Mononuclear cell (primary cell): ENCODE measurements around the gene KRT14. TPM values are rescaled to one million over a fixed set of nuclear protein-coding genes. Genes with fewer than 3 reads are reported as not detected.
"Not testable (repeated sequence)": the region's sequence is repeated elsewhere in the genome, so short reads cannot be mapped to it uniquely, and the experiment has no call there.

Experiments
- H3K27me3 ChIP-seq: 2 replicates; pipeline ENCODE4 v1.6.0; 2011; ENCODE audit warnings: low read length, control low read depth; ENCODE audit not compliant: insufficient read depth
- H3K4me1 ChIP-seq: 2 replicates; pipeline ENCODE4 v1.5.1; 2011; ENCODE audit warnings: mild to moderate bottlenecking, low read length, control low read depth; ENCODE audit not compliant: insufficient read depth
- H3K4me3 ChIP-seq: 2 replicates; pipeline ENCODE4 v1.5.1; 2011; ENCODE audit warnings: mild to moderate bottlenecking, low read length, moderate library complexity
- H3K9me3 ChIP-seq: 2 replicates; pipeline ENCODE4 v1.5.1; 2011; ENCODE audit warnings: low read depth, mild to moderate bottlenecking, control low read depth, low read length
- total RNA-seq: library from RNA; depleted of rRNA; stranded (reverse); fragments of >200 nt; gene quantifications from one replicate; pipeline ENCODE4 v1.2.3, GENCODE V29; 2012

Gene KRT14
- total RNA-seq: not detected

DNA sequence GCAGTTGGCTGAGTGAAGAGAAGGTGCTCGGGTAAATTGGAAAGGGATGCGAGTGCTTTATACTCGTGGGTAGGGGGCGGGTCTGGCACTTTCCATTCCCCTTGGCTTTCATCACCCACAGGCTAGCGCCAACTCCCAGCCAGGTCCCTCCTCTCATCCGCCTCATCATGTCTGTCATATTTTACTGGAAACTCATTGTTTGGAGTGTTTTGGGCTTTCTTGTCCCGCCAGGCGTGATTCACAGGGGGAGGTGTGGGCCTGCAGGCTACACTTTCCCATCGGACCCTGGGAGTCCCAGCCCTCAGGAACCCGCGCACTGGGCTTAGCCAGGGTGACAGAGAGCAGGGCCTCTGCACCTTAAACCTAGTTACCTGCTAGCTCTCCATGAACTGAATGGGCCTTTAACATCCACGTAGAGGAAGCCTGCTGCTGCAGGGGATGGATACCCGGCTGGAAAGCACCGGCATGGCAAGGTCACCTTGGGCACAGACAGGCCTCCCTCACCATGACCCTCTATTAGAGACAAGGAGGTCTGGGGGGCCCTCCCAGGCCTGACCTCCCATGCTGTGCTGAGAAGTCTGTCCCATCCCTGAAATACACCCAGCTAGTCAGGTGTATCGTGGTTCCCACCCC, at the start of gene KRT14:
TSS of gene KRT14 (minus strand) at position 33 of the 633 bp plus-strand sequence. CDS start 61 bp downstream, outside the sequence.
- no peak within 1 kb of the TSS for H3K4me3 ChIP-seq
- H3K27me3 ChIP-seq: no peaks in the 10 kb centered on the region
- H3K4me1 ChIP-seq: no peaks in the 10 kb centered on the region
- H3K9me3 ChIP-seq: no peaks in the 10 kb centered on the region

DNA sequence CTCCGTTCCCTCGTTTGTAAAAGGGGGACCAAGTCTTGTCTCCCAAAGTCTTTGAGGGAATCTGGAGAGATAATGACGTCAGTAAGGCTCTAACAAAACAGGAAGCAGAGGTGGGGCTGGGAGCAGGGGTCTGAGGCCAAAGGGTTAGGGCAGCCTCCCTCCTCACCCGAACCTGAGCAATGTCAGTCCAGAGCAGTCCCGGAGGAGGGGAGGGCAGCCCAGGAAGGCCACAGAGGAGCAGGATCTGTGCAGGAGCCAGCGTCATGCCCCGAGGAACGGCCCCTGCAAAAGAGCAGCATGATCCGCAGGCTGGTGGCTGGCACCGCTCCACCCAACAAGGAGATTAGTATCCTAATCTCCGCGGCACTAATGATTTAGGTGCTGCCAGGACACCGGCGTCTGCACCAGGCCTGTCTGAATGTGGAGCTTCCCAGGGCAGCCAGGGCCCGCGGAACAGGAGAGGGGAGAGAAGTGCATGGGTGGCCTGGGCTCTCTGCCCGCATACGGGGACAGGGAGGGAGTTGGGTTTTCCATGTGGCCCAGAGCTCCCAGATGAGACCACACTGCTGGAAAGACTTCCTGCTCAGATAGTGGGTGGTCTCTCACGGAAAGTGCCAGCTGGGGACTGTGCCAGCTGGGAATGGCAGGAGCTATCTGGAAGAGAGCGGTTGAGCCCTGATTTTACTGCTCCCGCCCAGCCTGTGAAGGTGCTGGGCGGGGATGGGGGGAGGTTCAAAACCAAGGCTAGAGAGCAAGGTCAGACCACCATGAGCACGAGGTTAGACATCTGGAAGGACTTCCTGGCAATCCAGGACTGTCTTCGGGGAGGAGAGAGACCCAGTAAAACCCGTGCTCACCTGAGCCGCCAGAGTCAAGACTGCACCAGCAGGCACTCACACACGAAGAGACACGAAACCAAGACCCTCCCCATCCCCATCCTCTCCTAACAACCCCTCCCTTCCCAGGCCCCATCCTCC, 48.7 kb upstream of the KRT14 start:
- Histone ChIP-seq H3K4me3 (no peak overlapping the region), H3K4me1 (no peaks in the 10 kb centered on the region), H3K9me3 (no peaks in the 10 kb centered on the region), H3K27me3 (no peaks in the 10 kb centered on the region)

DNA sequence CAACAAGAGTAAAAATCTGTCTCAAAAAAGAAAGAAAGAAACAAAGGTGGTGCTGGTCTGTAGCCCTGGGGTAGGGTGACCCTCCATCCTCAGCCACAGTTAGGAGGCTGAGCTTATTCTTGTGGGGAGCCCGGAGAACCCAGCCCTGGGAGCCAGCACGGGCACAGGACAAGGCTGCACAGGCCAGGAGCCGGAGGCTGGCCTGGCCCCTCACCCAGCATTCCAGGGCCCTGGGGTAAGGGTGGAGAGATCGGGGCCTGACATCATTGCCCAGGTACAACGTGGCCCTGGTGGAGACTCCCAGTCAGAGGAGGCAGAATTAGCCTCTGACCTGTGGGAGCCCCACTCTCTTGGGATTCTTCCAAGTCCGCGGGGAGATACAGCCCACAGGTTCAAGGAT, 47.9 kb upstream of the KRT14 start:
- Histone ChIP-seq H3K4me1 (no peaks in the 10 kb centered on the region), H3K9me3 (no peaks in the 10 kb centered on the region), H3K4me3 (no peak overlapping the region), H3K27me3 (no peaks in the 10 kb centered on the region)

DNA sequence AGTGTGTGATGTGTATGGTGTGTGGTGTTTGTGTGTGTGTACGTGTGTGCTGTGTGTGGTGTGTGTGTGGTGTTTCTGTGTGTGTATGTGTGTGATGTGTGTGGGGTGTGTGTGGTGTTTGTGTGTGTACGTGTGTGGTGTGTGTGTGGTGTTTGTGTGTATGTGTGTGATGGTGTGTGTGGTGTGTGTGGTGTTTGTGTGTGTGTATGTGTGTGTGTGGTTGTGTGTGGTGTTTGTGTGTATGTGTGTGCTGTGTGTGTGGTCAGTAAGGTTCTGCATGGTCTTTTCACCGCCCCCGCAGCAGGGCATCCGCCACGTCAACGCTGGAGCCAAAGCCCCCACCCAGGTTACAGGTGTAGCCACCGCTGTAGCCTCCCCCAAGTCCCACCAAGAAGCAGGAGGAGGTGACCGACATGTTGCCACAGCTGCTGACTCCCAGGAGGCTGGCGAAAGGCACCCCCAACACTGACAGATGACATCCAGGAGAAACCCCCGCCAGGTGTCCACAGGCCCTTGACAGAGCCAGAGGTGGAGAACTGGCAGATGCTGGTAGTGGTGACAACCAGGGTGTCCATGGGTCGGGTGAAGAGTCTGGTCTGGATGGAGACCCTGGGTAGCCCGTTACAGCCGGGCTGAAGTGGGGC, 47.0 kb upstream of the KRT14 start:
- Histone ChIP-seq H3K4me1 (no peaks in the 10 kb centered on the region), H3K9me3 (no peaks in the 10 kb centered on the region), H3K4me3 (no peak overlapping the region), H3K27me3 (no peaks in the 10 kb centered on the region)

DNA sequence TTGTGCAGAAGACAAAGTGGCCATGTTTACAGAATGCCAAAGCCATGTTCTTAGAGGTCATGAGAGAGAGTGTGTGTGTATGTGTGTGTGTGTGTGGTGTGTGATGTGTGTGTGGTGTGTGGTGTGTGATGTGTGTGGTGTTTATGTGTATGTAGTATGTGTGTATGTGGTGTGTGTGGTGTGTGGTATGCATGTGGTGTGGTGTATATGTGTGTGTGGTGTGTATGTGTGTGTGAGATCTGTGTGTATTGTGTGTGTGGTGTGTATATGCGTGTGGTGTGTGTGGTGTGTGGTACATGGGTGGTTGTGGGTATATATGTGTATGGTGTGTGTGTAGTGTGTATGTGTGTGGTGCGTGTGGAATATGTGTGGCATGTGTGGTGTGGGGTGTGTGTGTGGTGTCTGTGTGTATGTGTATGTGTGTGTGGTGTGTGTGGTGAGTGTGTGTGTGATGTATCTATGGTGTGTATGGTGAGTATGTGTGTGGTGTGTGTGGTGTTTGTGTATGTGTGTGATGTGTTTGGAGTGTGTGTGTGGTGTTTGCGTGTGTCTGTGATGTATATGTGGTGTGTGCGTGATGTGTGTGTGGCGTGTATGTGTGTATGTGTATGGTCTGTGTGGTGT, 45.9 kb upstream of the KRT14 start:
- H3K9me3 ChIP-seq: no peaks in the 10 kb centered on the region
- no peak overlapping the region for H3K4me3 ChIP-seq
- H3K27me3 ChIP-seq: no peaks in the 10 kb centered on the region
- no peaks in the 10 kb centered on the region for H3K4me1 ChIP-seq

DNA sequence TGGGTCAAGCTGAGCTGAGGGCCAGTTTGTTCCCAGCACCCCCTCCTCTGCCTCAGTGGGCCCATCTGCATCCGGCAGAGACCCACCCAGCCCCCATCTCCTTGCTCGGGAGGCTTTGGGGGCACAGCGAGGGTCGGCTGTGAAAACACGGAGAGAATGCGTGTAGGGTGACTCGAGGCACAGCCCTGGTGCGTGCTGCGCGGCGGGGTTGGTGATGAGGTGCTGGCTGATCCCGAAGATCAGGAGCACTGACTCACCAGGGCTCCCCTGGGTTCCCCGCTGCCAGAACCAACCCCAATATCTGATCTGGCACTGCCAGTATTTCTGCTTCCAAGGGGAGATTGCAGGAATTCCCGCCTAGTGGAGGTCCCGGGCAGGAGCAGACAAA, 45.2 kb upstream of the KRT14 start:
- Histone ChIP-seq H3K27me3 (no peaks in the 10 kb centered on the region), H3K9me3 (no peaks in the 10 kb centered on the region), H3K4me3 (no peak overlapping the region), H3K4me1 (no peaks in the 10 kb centered on the region)

DNA sequence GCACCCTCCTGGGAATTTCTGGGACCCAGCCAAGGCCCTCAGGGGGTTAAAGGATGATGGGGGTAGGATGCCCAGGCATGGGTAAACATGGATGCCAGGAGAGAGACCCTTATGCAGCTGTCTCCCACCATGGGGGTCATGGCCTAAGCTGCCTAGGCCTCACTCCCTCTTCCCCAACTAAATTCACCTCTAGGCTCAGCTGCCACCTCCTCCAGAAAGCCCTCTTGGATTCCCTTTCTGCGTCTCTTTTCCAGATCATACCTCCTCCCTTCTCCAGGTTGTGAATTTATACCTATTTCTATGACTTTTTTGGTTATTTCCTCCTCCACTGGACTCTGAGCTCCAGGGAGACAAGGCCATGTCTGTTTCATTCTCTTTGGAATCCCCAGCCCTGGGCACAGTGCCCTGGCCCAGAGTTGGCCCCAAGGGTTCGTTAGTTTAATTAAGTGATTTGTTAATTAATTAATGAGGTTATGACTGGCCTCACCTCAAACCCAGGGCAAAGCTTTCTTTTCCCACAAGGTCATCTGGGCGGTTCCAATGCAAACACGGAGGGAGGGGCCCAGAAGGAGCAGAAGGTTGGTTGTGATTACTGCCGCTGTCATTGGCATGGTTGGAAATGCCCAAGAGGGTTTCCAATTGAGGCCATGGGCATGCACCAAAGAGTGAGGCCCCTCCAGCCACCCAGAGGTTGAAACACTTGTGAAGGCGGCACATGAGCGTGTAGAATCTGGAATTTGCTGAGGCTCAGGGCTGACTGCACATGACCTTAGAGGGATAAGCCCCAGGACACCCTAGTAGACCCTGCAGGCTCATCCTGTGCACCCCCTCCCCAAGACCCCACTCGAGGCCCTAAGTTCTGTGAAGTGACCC, 44.6 kb upstream of the KRT14 start:
- Histone ChIP-seq H3K4me3 (no peak overlapping the region), H3K27me3 (no peaks in the 10 kb centered on the region), H3K9me3 (no peaks in the 10 kb centered on the region), H3K4me1 (no peaks in the 10 kb centered on the region)

DNA sequence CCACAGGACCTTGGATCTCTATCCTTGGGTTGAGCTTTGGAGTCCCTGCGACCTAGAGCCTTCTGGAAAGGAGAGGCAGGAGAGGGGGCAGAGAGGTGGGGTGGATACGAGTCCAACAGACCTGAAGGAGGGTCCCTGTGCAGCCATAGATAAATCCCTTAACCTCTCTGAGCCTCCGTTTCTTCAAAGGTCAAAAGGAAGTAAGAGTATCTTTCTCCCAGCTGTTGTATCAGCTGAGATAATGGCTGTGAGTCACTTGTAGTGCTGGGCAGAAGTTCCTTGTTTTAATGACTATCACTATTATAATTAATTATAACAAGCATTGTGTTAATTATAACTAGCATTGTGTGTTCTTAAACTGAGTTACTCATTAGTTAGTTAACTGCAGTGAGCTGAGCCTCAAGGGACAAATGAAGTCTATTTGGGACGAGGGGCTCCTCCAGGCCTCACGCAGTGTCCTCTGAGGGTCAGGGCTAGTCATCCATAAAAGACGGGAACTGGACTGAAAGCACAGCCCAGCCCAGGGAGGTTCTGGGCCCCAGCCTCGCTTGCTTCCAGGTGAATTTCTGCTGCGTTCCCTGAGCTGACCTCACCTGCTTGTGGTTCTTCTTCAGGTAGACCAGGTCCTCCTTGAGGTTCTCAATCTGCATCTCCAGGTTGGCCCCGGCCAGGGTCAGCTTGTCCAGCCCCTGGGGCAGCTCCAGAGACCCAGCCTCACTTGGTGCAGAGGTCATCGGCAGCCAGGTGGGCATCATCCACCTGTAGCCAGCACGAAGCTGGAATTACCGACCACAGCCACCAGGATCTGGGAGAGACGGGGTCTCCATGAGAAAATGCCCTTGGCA, 43.4 kb upstream of the KRT14 start:
- Histone ChIP-seq H3K9me3 (no peaks in the 10 kb centered on the region), H3K4me1 (no peaks in the 10 kb centered on the region), H3K27me3 (no peaks in the 10 kb centered on the region), H3K4me3 (no peak overlapping the region)

DNA sequence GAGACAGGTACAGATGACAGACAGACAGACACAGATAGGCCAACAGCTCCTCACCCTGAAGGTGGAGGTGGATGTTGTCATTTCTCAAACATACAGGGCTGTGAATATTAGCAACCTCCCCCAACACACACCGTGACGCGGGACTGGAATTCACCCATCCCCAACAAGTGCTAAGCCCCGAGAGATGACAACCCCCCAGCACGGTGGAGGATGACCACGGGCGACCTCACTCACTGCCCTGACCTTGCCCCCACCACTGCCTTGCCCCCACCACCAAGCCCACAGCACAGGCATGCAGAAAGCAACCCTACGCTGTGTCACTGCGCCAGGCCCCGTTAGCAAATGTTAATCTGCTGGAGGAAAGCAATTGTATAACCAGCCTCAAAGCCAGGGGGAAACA, 42.6 kb upstream of the KRT14 start:
- Histone ChIP-seq H3K4me3 (no peak overlapping the region), H3K27me3 (no peaks in the 10 kb centered on the region), H3K4me1 (no peaks in the 10 kb centered on the region), H3K9me3 (no peaks in the 10 kb centered on the region)

DNA sequence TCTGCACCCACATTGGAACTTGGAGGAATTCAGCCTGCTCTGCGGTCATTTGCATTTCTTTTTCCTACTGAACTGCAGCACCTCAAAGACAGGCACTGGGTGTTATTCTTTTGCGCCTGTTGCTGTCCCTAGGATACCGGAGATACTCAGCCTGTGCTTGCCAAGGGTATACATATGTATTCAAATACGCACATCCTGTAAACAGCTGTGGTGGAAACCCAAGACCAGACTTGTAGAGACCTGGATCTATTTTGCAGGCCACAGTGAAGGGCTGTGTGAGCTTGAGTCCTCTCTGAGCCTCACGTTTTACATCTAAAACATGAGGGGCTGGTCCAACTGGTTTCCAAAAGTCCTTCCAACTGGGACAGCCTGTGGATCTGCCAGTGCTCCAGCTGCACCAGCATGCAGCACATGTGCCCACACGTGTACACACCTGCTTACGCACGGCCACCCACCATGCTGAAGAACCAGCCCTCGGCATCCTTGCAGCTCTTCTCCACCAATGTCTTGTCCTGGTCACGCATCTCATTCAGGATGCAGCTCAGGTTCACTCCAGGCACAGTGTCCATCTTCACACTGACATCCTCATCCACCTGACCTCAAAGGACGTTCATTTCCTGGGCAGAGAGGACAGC, 42.0 kb upstream of the KRT14 start:
- H3K4me3 ChIP-seq, H3K27me3 ChIP-seq, H3K4me1 ChIP-seq: not testable (repeated sequence)

DNA sequence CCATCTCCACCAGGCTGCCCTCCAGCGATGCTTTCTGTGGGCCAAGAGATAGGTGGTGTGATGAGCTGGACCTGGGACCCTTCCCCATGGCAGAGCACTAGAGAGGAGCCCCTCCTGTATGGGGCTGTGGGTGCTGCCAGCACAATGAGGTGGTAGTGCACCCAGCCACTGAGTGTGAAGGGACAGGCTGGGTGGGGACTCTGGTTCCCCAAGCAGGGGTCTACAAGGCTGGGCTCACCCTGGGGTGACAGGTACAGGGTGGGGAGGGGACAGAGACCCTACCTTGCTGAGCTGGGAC, 41.3 kb upstream of the KRT14 start:
- not testable (repeated sequence) for H3K9me3 ChIP-seq, H3K4me3 ChIP-seq, H3K4me1 ChIP-seq, H3K27me3 ChIP-seq

More for the DNA sequence above, 42.0 kb upstream of the KRT14 start:
- H3K9me3 ChIP-seq: not testable (repeated sequence)

DNA sequence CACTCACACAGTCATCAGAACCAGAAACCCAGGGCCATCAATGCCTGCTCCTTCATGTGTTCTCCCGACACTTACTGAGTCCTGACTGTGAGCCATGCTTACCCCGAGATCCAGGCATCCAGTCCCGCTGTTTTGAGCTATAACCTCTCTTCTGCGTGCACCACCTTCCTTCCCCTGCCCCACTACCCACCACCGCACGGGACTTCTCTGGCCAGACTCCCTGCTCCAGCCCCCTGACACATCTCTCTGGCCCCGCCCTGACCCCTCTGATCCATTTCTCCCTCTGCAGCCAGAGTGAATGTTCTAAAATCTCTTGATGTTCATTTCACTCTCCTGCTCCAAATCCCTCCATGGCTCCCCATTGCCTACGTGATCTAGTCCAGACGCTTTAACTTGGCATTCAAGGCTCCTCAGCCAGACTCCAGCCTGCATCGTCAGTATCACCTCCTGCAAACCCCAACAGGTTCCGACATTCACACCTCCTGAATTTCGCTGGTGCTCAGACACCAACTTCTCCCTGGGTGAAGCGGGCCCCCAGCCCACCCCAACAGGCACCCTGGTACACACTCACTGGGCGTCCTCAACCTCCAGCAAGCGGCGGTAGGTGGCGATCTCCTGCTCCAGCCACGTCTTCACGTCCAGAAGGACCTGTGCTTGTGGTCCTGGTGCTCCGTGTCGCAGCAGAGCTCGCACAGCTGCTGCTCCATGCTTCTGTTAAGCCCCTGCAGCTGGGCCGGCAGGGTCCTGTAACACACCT, 40.8 kb upstream of the KRT14 start:
- Histone ChIP-seq H3K4me1 (no peaks in the 10 kb centered on the region), H3K4me3 (no peak overlapping the region)

DNA sequence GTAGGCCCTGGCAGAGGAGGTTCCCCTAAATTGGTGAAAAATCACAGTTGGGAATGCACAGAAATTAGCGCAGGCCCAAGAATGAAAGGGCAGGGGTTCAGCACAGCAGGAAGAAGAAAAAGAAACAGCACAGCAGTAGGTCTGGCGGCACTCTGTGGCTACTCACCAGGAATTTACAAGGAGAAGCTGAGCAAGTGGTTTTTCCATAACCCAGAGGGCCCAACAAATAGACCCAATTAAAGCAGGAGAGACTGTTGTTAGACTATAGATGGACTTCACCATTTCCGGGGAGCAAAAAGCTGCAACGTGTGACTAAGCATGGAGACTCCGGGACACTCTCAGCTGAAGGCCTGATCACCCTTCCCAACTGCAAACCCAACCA, 40.2 kb upstream of the KRT14 start:
- not testable (repeated sequence) for H3K9me3 ChIP-seq, H3K4me3 ChIP-seq, H3K27me3 ChIP-seq, H3K4me1 ChIP-seq

More for the DNA sequence above, 40.8 kb upstream of the KRT14 start:
- no peaks in the 10 kb centered on the region for H3K27me3 ChIP-seq
- H3K9me3 ChIP-seq: no peaks in the 10 kb centered on the region
